ENCODE data around the gene ACOX2.

The ACOX2 gene

DNA sequence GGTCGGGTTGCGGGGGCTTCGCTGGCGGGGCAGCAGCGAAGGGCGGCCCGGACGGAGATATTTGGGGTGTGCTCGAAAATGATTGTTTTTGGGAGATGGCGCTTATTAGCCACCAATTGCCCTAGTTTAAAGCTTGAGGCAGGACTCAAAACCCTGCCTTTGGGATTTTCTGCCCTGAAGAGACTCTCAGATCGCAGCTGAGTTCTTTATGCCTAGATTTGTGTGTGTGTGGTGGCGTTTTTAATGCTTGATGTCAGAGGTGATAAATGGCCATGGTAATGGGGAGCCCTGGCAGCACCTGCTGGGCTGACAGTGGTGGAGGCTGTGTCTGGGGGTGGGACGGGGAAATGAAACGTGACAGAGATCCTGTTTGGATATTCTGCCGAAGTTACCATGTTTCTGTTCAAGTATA, 44.5 kb downstream of the ACOX2 start:
- peak overlapping the region; percentile 86 for H3K9ac ChIP-seq (ENCODE audit: low read depth, low read length)
- no peaks in the 10 kb centered on the region for H3K36me3 ChIP-seq (ENCODE audit: insufficient read depth, low read length)
- H3K4me3 ChIP-seq (ENCODE audit: low read length), result peak overlapping the region; percentile 86
- peaks cover 45% of the 10 kb centered on the region for H3K4me1 ChIP-seq (ENCODE audit: control insufficient read depth, insufficient read depth, low read length)
- H3K27me3 ChIP-seq (ENCODE audit: control insufficient read depth, insufficient read depth, low read length), result no peaks in the 10 kb centered on the region
- no peaks in the 10 kb centered on the region for H3K9me3 ChIP-seq (replicated peaks; ENCODE audit: low read length)
- peak overlapping the region; percentile 87 for H3K4me2 ChIP-seq (ENCODE audit: low read length)

DNA sequence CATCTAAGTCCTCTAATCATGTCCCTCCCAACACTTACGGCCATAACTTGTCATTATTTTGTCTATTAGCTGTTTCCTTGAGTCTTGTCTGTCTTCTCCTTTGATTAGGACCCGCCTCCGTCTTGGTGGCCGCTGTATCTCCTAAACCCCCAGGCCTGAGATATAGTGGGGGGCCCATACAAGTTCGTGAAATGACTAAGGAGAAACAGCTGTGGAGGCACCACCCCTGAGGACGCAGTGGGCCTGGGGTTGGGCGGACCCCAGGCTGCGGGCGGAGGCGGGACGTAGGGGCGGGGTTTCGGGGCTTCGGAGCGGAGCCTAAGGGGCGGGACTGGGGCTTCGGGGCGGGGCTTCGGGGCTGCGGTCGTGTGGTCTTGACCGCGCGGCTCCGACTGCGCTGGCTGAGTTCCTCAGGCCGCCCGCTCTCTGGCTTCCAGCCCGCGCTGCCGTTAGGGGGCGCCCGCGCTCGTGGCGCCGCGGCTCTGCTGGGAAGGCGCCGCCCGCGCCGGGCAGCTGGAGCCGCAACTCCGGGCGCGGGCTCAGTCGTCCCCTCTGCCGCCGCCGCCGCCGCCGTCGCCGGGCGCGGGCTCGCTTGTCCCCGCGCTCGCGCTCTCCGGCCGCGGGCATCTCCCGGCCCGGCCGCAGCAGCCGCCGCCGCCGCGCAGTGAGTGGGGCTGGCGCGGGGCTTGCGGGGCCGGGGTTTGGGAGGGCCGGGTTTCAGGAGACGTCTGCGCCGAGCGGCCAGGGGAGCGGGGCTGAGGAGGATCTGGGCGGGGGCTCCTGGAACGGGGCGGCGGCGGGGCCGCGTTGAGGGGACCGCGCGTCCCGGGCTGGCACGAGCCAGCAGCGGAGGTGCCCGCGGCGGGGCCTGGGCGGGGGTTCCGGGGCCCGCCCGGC, 45.2 kb downstream of the ACOX2 start, which contains the start of gene KCTD6:
Gene KCTD6, plus strand, starts transcription at position 591 of the 897 bp plus-strand sequence. CDS start 6,660 bp downstream, outside the sequence.
- Histone ChIP-seq H3K9ac (ENCODE audit: low read depth, low read length) (peak within 1 kb of the TSS; percentile 86), H3K4me3 (ENCODE audit: low read length) (peak within 1 kb of the TSS; percentile 86), H3K4me2 (ENCODE audit: low read length) (peak within 1 kb of the TSS; percentile 88), H3K9me3 (replicated peaks; ENCODE audit: low read length) (no peaks in the 10 kb centered on the region), H3K4me1 (ENCODE audit: control insufficient read depth, insufficient read depth, low read length) (peaks cover 52% of the 10 kb centered on the region), H3K27me3 (ENCODE audit: control insufficient read depth, insufficient read depth, low read length) (no peaks in the 10 kb centered on the region), H3K36me3 (ENCODE audit: insufficient read depth, low read length) (no peaks in the 10 kb centered on the region)

DNA sequence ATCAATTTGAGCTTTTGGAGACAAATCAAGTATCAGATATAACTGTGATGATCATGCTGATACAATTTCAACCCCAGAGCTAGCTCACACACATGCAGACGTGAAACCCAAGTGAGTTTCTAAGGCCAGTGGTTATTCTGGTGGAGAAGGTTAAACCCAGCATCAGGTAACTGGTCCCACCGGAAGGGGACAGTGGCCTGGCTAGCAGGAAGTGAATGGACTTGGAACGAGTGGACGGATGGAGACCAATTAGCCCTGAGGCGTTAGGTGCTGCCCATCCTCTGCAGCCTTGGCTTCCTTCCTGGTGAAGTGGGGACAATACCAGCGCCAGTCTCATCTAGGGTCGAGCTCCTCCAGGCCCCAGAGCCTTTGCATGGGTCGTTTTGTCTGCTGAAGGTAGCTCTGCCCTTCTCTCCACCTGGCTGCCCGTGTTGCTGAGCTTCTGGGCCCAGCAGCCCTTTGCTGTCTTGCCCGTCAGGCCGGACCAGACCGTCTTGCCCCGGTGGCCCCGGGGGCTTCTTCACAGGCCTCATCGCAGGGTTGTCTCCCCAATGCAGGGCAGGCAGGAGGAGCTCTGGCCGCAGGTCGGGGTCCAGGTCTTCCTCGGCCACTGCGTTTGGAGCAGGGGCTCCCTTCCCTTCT, 46.0 kb downstream of the ACOX2 start:
- no peaks in the 10 kb centered on the region for H3K36me3 ChIP-seq (ENCODE audit: insufficient read depth, low read length)

DNA sequence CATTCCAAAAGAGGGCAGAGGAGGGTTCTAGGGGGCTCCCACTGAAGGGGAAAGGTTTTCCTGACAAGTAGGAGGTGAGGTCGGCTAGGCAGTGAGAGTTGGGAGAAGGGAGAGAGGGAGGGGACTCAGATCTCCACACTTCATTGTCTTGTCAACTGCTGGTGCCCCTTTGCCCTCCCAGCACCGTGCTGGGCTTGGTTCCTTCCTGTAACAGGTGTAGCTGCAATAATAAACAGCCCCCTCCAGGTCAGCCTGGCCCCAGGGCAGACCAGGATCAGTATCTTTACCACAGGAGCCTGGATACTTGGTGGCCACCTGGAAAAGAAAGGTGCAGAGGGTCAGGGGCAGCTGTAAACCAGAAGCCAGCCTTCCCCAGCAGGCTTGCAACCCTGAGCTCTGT, 48.0 kb downstream of the ACOX2 start:
- peaks cover 34% of the 10 kb centered on the region for H3K4me1 ChIP-seq (ENCODE audit: control insufficient read depth, insufficient read depth, low read length)
- no peak overlapping the region for H3K9ac ChIP-seq (ENCODE audit: low read depth, low read length)
- H3K4me2 ChIP-seq (ENCODE audit: low read length), result no peak overlapping the region
- no peaks in the 10 kb centered on the region for H3K36me3 ChIP-seq (ENCODE audit: insufficient read depth, low read length)
- no peak overlapping the region for H3K4me3 ChIP-seq (ENCODE audit: low read length)
- no peaks in the 10 kb centered on the region for H3K9me3 ChIP-seq (replicated peaks; ENCODE audit: low read length)
- H3K27me3 ChIP-seq (ENCODE audit: control insufficient read depth, insufficient read depth, low read length), result no peaks in the 10 kb centered on the region

More for the DNA sequence above, 46.0 kb downstream of the ACOX2 start:
- H3K4me3 ChIP-seq (ENCODE audit: low read length), result peak overlapping the region; percentile 70
- H3K9me3 ChIP-seq (replicated peaks; ENCODE audit: low read length), result no peaks in the 10 kb centered on the region
- peaks cover 54% of the 10 kb centered on the region for H3K4me1 ChIP-seq (ENCODE audit: control insufficient read depth, insufficient read depth, low read length)
- H3K4me2 ChIP-seq (ENCODE audit: low read length), result peak overlapping the region; percentile 88
- no peaks in the 10 kb centered on the region for H3K27me3 ChIP-seq (ENCODE audit: control insufficient read depth, insufficient read depth, low read length)
- H3K9ac ChIP-seq (ENCODE audit: low read depth, low read length), result peak overlapping the region; percentile 69

DNA sequence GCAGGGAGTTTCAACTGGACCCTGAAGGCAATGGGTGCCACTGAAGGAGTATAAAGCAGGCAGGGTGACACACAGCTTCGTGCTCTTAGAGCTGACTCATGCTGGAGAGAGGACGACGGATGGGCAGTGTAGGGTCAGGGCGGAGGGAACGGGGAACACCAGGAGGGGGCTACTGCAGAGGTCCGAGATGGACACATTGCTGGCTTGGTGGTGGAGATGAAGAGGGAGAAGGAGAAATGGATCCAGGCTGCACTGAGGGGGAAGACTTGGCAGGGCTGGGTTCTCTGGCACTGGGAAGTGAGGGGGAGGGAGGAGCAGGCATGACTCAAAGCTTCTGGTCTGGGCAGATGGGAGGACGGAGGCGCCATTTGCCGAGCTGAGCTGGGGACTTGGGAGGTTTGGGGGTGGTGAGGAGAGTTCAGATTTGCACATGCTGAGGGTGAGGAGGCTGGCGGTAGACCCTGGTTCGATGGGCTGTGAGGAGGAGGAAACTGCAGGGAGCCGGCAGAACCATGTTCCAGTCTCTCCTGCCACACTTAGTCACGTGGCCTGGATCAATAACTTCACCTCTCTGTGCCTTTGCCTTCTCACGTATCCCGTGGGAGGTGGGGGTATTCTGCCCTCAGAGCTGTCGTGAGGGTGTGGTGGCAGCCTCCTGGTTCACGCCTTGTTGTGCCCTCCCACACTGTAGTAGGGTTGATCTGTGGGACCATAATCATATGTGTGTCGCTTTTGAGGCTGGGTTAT, 49.7 kb downstream of the ACOX2 start:
- Histone ChIP-seq H3K27me3 (ENCODE audit: control insufficient read depth, insufficient read depth, low read length) (no peaks in the 10 kb centered on the region), H3K9ac (ENCODE audit: low read depth, low read length) (no peak overlapping the region), H3K4me3 (ENCODE audit: low read length) (peak overlapping the region; percentile 37), H3K9me3 (replicated peaks; ENCODE audit: low read length) (no peaks in the 10 kb centered on the region), H3K4me1 (ENCODE audit: control insufficient read depth, insufficient read depth, low read length) (peaks cover 21% of the 10 kb centered on the region), H3K4me2 (ENCODE audit: low read length) (peak overlapping the region; percentile 61), H3K36me3 (ENCODE audit: insufficient read depth, low read length) (no peaks in the 10 kb centered on the region)

DNA sequence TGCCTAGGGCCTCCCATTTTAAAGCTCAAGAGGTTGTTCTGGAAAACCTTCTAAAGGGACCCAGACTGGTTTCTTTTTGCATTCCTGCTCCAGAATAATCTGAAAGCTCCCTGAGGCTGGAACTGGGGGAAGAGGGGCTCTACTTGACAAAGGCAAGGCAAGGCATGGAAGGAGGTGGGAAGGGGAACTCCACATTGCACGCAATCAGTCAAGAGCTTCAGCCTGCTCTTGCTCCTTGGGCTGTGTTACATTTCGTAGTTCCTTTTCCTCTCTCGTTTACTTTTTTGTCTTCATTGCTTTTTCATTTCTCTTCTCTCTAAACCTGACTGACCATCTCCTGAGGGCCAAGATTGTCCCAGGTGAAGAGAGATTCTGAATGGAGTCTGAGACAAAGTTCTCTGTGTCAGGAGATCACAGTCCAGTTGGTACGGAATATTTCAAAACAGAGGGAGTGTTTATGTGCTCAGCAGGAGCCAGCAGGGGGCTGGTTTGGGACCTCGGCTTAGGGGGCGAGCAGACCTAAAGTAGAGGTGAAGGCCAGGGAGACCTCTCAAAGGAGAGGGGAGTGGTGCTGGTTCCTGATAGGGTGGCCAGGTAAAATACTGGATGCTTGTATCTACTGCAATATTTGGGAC, 51.1 kb downstream of the ACOX2 start:
- Histone ChIP-seq H3K4me2 (ENCODE audit: low read length) (no peak overlapping the region), H3K4me1 (ENCODE audit: control insufficient read depth, insufficient read depth, low read length) (peaks cover 14% of the 10 kb centered on the region), H3K36me3 (ENCODE audit: insufficient read depth, low read length) (no peaks in the 10 kb centered on the region), H3K9ac (ENCODE audit: low read depth, low read length) (no peak overlapping the region), H3K27me3 (ENCODE audit: control insufficient read depth, insufficient read depth, low read length) (no peaks in the 10 kb centered on the region), H3K4me3 (ENCODE audit: low read length) (no peak overlapping the region), H3K9me3 (replicated peaks; ENCODE audit: low read length) (no peaks in the 10 kb centered on the region)

DNA sequence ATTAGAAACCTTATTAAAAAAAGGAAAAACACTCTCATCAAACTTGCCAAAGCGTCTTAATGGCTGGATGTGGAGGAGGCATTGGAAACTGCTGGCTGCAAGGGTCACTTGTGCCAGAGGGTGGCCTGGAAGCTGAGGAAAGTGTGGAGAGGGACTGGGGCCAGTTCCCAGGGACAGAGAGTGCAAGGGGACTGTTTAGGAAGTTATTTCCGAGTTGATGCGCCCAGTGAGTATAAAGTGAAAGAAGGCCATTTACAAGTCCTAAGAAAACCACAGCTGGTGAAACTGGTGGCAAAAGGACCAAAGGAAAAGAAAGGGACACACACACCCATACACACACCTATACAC, 52.3 kb downstream of the ACOX2 start:
- H3K4me1 ChIP-seq (ENCODE audit: control insufficient read depth, insufficient read depth, low read length), result peaks cover 13% of the 10 kb centered on the region
- H3K4me3 ChIP-seq (ENCODE audit: low read length), result no peak overlapping the region
- H3K4me2 ChIP-seq (ENCODE audit: low read length), result no peak overlapping the region
- H3K36me3 ChIP-seq (ENCODE audit: insufficient read depth, low read length), result no peaks in the 10 kb centered on the region
- no peaks in the 10 kb centered on the region for H3K9me3 ChIP-seq (replicated peaks; ENCODE audit: low read length)
- H3K9ac ChIP-seq (ENCODE audit: low read depth, low read length), result no peak overlapping the region
- H3K27me3 ChIP-seq (ENCODE audit: control insufficient read depth, insufficient read depth, low read length), result no peaks in the 10 kb centered on the region

DNA sequence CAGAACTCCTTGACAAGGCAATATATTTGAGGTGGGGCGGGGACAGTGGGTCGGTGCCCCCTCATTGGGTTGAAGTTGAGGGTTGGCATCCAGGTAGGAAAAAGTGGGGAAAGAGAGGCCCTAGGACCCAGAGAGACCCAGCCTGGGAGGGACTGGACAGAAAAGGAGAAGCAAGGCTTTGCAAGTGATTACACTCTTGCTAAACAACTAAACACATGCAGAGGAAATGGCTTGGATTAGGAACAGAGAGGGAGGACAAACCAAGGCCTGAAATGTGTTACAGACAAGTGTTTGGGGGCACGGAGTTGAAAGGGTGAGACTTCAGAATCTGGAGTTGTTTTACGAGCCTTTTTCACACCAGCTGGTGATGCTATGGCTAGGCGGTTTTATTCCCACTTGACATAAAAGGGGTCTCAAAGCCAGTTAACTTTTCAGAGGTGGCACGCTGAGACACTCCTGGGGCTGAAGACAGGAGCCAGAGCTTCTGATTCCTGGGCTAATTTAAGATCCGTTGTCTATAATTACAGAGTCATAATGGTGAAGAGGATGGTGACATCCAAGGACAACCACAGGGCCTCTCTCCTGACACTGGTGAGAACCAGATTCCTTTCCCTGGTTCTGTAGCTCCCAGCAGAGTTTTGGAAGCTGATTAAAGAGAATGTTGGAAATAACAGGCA, 52.8 kb downstream of the ACOX2 start:
- Histone ChIP-seq H3K4me1 (ENCODE audit: control insufficient read depth, insufficient read depth, low read length) (peaks cover 13% of the 10 kb centered on the region), H3K27me3 (ENCODE audit: control insufficient read depth, insufficient read depth, low read length) (no peaks in the 10 kb centered on the region), H3K36me3 (ENCODE audit: insufficient read depth, low read length) (no peaks in the 10 kb centered on the region), H3K4me3 (ENCODE audit: low read length) (no peak overlapping the region), H3K9ac (ENCODE audit: low read depth, low read length) (no peak overlapping the region), H3K4me2 (ENCODE audit: low read length) (no peak overlapping the region), H3K9me3 (replicated peaks; ENCODE audit: low read length) (no peaks in the 10 kb centered on the region)

DNA sequence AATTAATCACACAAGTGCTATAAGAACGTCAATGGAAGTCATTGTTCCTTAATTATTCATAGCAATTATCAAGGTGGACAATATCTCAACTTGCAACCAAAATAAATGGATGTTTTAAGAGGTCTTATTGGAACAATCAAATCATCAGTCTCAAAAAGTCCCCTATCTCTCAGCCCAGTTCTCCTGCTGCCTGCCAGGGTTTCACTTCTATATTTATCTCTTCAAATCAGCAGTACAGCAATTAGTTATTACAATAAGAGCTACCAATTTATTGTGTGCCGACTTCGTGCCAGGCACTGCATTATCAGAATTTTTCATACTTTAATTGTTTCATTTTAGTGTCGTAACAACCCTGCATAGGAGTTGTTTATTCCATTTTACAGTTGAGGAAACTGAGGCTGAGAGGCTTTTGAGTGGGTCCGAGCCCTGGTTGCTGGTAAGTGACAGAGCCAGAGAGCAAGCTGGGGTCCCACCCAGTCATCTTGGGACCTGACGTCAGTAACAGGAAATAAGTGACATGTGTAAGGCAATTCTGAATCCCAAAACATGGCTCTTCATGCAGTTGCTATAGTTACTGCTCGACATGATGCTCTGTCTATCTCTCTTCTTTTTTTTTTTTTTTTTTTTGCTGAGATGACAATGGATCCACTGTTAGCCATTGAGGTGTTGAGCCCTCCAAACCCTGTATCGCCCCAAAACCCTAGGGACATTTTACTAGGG, 53.9 kb downstream of the ACOX2 start:
- Histone ChIP-seq H3K4me1 (ENCODE audit: control insufficient read depth, insufficient read depth, low read length) (peaks cover 13% of the 10 kb centered on the region), H3K27me3 (ENCODE audit: control insufficient read depth, insufficient read depth, low read length) (no peaks in the 10 kb centered on the region), H3K4me3 (ENCODE audit: low read length) (no peak overlapping the region), H3K9me3 (replicated peaks; ENCODE audit: low read length) (no peaks in the 10 kb centered on the region), H3K9ac (ENCODE audit: low read depth, low read length) (no peak overlapping the region), H3K36me3 (ENCODE audit: insufficient read depth, low read length) (no peaks in the 10 kb centered on the region), H3K4me2 (ENCODE audit: low read length) (no peak overlapping the region)

DNA sequence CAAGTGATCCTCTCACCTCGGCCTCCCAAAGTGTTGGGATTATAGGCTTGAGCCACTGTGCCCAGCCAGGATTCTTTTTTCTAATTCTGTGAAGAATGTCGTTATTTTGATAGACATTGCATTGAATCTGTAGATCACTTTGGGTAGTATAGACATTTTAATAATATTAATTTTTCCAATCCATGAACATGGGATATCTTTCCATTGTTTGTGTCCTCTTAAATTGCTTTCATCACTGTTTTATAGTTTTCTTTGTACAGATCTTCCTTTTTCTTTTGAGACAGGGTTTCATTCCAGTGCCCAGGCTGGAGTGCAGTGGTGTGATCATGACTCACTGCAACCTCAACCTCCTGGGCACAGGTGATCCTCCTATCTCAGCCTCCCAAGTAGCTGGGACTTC, 56.7 kb downstream of the ACOX2 start:
- Histone ChIP-seq H3K9me3 (replicated peaks; ENCODE audit: low read length) (no peaks in the 10 kb centered on the region), H3K4me1 (ENCODE audit: control insufficient read depth, insufficient read depth, low read length) (peaks cover 1% of the 10 kb centered on the region), H3K36me3 (ENCODE audit: insufficient read depth, low read length) (no peaks in the 10 kb centered on the region), H3K9ac (ENCODE audit: low read depth, low read length) (no peak overlapping the region), H3K27me3 (ENCODE audit: control insufficient read depth, insufficient read depth, low read length) (no peaks in the 10 kb centered on the region), H3K4me3 (ENCODE audit: low read length) (no peak overlapping the region), H3K4me2 (ENCODE audit: low read length) (no peak overlapping the region)

Measured in skeletal muscle satellite cell (primary cell).